ENCODE data around the gene DUSP3.
A peak's percentile ranks its signal among the peaks of the same experiment; 100 is the strongest.
"Not testable (repeated sequence)": the region's sequence is repeated elsewhere in the genome, so short reads cannot be mapped to it uniquely, and the experiment has no call there.

DUSP3 gene

GRCh38 chr17:43801844-43802243 is 23.1 kb upstream of the DUSP3 start:
- no peak for DNase-seq

GRCh38 chr17:43800736-43801135 is 22.0 kb upstream of the DUSP3 start:
- peak in 7 of 56 donors; percentile 10 to 31 (median 20) for DNase-seq

- DNase-seq: no peak
These were observed 20.3 kb upstream of the DUSP3 start for GRCh38 chr17:43799047-43799446.

- not testable (repeated sequence) for DNase-seq
These were observed 19.2 kb upstream of the DUSP3 start for GRCh38 chr17:43798024-43798423.

- not testable (repeated sequence) for DNase-seq
These were observed 13.9 kb upstream of the DUSP3 start for GRCh38 chr17:43792668-43793067.

- peak in 2 of 56 donors; percentile 18 to 25 for DNase-seq
These were observed 12.8 kb upstream of the DUSP3 start for GRCh38 chr17:43791589-43791988.

- DNase-seq: peak in 6 of 56 donors; percentile 3 to 41 (median 16)
These were observed 11.6 kb upstream of the DUSP3 start for GRCh38 chr17:43790311-43790940.

- DNase-seq: no peak
These were observed 10.7 kb upstream of the DUSP3 start for GRCh38 chr17:43789482-43789881.

- DNase-seq: no peak
These were observed 9.8 kb upstream of the DUSP3 start for GRCh38 chr17:43788540-43788939.

GRCh38 chr17:43787728-43788127 is 9.0 kb upstream of the DUSP3 start:
- DNase-seq: no peak

GRCh38 chr17:43784628-43785101 is 5.9 kb upstream of the DUSP3 start:
- peak in 5 of 56 donors; percentile 22 to 42 (median 34) for DNase-seq

- DNase-seq: no peak
These were observed 5.3 kb upstream of the DUSP3 start for GRCh38 chr17:43784068-43784467.

- no peak for DNase-seq
These were observed 4.3 kb upstream of the DUSP3 start for GRCh38 chr17:43782913-43783680.

- no peak for DNase-seq
These were observed 1.4 kb upstream of the DUSP3 start, which contains the start of gene CFAP97D1 for GRCh38 chr17:43780135-43780534. Gene CFAP97D1, plus strand, starts transcription at chr17:43780435. Its CDS starts 28 bp downstream, at chr17:43780463.

- DNase-seq: peak in 8 of 56 donors; percentile 26 to 83 (median 64)
These were observed 658 bp upstream of the DUSP3 start for GRCh38 chr17:43779145-43780125.

- no peak for DNase-seq
These were observed 4.2 kb downstream of the DUSP3 start for GRCh38 chr17:43774304-43775250.

GRCh38 chr17:43772877-43773648 is 5.7 kb downstream of the DUSP3 start:
- peak in 11 of 56 donors; percentile 9 to 59 (median 24) for DNase-seq

- DNase-seq: no peak
These were observed 7.3 kb downstream of the DUSP3 start for GRCh38 chr17:43771463-43771862.

- DNase-seq: no peak
These were observed 7.8 kb downstream of the DUSP3 start for GRCh38 chr17:43770957-43771356.
